Neutrophil (primary cell): ENCODE data around the gene P3H3.

Experiments used
- H3K27ac ChIP-seq: fragments of 200-600 bp; sonication (generic); 2 replicates; pipeline ENCODE4 v1.5.1; 2016; ENCODE audit warnings: mild to moderate bottlenecking, moderate library complexity
- H3K27me3 ChIP-seq: fragments of 200-600 bp; sonication (generic); 2 replicates; pipeline ENCODE4 v1.6.0; 2016; ENCODE audit warnings: mild to moderate bottlenecking
- H3K36me3 ChIP-seq: fragments of 200-600 bp; sonication (generic); 2 replicates; pipeline ENCODE4 v1.5.1; 2017
- H3K4me1 ChIP-seq, 2 experiments: fragments of 200-600 bp in 1 of 2; sonication (generic) in 1 of 2; 1 replicate in 1 of 2; 2 replicates in 1 of 2; pipeline versions ENCODE4 v1.5.1 to v1.6.1; 2013 to 2016; ENCODE audit warnings: low read depth in 1 of 2, low read length in 1 of 2, mild to moderate bottlenecking in 1 of 2, moderate library complexity in 1 of 2; ENCODE audit not compliant: control insufficient read depth in 1 of 2, insufficient read depth in 1 of 2
- H3K4me3 ChIP-seq, 2 experiments: fragments of 200-600 bp in 1 of 2; sonication (generic) in 1 of 2; 1 replicate in 1 of 2; 2 replicates in 1 of 2; pipeline ENCODE4 v1.5.1; 2013 to 2016; ENCODE audit warnings: low read depth in 1 of 2, low read length in 1 of 2, mild to moderate bottlenecking in 1 of 2, moderate library complexity in 1 of 2
- H3K9me3 ChIP-seq: fragments of 200-600 bp; sonication (generic); 2 replicates; pipeline ENCODE4 v1.5.1; 2016
- TF ChIP-seq, protein P1 (sequence below): fragments of 200-600 bp; sonication (generic); IDR thresholded peaks from 2 replicates; pipeline ENCODE4 v1.5.1; 2016; ENCODE audit warnings: antibody characterized with exemption

The P3H3 gene

DNA sequence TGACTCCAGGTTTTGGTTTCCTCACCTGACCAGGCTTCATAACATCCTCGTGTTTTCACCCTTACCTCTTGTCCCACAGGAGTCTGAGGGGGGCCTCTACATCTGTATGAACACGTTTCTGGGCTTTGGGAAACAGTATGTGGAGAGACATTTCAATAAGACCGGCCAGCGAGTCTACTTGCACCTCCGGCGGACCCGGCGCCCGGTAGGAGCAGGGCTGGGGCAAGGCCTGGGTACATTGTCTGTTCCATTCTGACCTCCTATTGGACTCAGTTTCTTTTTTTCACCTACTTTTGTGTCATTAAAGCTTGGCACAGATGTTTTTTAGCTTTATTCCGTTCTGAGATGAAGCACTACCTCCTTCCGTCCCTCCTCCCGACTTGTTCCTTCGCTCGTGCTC lies 27.1 kb downstream of the P3H3 start:
- H3K27ac ChIP-seq = no peak overlapping the region
- H3K4me3 ChIP-seq = no peak overlapping the region
- H3K9me3 ChIP-seq = no peaks in the 10 kb centered on the region
- peaks cover 22% of the 10 kb centered on the region for H3K36me3 ChIP-seq
- H3K4me1 ChIP-seq = peaks cover 20 to 24% of the 10 kb centered on the region in 2 experiments
- no peaks in the 10 kb centered on the region for H3K27me3 ChIP-seq
- TF ChIP-seq, protein P1, sequence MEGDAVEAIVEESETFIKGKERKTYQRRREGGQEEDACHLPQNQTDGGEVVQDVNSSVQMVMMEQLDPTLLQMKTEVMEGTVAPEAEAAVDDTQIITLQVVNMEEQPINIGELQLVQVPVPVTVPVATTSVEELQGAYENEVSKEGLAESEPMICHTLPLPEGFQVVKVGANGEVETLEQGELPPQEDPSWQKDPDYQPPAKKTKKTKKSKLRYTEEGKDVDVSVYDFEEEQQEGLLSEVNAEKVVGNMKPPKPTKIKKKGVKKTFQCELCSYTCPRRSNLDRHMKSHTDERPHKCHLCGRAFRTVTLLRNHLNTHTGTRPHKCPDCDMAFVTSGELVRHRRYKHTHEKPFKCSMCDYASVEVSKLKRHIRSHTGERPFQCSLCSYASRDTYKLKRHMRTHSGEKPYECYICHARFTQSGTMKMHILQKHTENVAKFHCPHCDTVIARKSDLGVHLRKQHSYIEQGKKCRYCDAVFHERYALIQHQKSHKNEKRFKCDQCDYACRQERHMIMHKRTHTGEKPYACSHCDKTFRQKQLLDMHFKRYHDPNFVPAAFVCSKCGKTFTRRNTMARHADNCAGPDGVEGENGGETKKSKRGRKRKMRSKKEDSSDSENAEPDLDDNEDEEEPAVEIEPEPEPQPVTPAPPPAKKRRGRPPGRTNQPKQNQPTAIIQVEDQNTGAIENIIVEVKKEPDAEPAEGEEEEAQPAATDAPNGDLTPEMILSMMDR = no peak

DNA sequence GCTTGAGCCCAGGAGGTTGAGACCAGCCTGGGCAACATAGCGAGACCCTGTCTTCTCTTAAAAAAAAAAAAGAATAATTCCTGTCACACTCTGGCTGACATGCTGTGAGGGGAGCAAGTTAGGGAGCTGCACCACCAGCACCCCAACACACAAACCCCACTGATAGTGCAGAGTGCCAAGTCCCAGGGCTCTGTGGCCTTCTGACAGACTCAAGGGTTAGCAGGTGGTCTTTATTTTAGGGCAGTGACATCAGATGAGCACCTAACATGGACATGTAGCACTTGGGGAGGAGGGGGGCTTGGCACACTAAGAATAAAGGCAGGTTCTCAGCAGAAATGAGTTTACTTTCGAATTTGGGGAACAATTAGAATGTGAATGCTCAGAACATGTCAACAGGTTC lies 30.6 kb downstream of the P3H3 start:
- H3K27me3 ChIP-seq = no peaks in the 10 kb centered on the region
- H3K36me3 ChIP-seq = peaks cover 45% of the 10 kb centered on the region
- H3K9me3 ChIP-seq = no peaks in the 10 kb centered on the region
- H3K27ac ChIP-seq = no peak overlapping the region
- TF ChIP-seq, protein P1 = no peak
- no peak overlapping the region for H3K4me3 ChIP-seq
- H3K4me1 ChIP-seq = no peaks in the 10 kb centered on the region

DNA sequence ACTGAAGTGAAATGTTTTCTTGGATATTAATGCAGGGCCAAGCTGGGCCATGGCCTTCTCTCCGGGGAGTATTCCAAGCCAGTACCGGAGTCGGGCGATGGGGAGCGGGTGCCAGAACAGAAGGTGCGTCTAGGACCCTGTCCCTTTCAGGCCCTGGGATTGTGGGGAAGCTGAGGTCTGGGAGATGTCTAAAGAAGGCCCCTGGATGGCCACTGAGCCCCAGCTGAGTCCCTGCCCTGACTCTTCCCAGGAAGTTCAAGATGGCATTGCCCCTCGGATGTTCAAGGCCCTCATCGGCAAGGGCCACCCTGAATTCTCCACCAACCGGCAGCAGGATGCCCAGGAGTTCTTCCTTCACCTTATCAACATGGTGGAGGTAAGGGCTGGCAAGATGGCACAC lies 31.9 kb downstream of the P3H3 start:
- Histone ChIP-seq H3K27me3 (no peaks in the 10 kb centered on the region), H3K36me3 (peaks cover 45% of the 10 kb centered on the region), H3K4me1 (no peaks in the 10 kb centered on the region), H3K4me3 (no peak overlapping the region), H3K27ac (no peak overlapping the region), H3K9me3 (no peaks in the 10 kb centered on the region)
- TF ChIP-seq, protein P1 = no peak

DNA sequence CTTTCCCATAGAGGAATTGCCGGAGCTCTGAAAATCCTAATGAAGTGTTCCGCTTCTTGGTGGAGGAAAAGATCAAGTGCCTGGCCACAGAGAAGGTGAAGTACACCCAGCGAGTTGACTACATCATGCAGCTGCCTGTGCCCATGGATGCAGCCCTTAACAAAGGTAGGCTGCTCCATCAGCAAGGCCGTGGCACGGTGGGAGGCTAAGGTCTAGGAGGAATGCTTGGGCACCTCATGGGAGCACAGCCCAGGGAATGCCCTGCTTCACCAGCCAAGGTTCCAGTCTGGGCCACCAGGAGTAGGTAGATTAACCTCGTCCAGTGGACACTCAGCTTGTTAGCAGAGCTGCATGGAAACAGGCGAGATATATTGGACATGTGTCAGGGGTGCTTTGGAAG lies 32.7 kb downstream of the P3H3 start:
- TF ChIP-seq, protein P1 = no peak
- Histone ChIP-seq H3K4me3 (no peak overlapping the region), H3K36me3 (peaks cover 42% of the 10 kb centered on the region), H3K4me1 (no peaks in the 10 kb centered on the region), H3K27me3 (no peaks in the 10 kb centered on the region), H3K9me3 (no peaks in the 10 kb centered on the region), H3K27ac (no peak overlapping the region)

DNA sequence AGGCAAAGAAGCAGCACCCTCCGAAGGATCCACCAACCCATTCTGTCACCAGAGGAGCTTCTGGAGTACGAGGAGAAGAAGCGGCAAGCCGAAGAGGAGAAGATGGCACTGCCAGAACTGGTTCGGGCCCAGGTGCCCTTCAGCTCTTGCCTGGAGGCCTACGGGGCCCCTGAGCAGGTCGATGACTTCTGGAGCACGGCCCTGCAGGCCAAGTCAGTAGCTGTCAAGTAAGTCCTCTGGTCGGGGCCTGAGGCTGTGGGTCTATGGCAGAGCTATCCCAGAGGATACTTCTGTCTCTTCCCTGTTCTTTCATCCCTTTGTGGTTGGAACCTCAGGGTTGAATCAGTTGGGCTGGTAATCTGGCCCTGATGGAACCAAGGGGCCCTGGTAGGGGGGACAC lies 33.2 kb downstream of the P3H3 start:
- TF ChIP-seq, protein P1 = no peak
- Histone ChIP-seq H3K27ac (no peak overlapping the region), H3K36me3 (peaks cover 37% of the 10 kb centered on the region), H3K4me1 (peaks cover under 1 to 2% of the 10 kb centered on the region in 2 experiments), H3K4me3 (no peak overlapping the region), H3K27me3 (no peaks in the 10 kb centered on the region), H3K9me3 (no peaks in the 10 kb centered on the region)

DNA sequence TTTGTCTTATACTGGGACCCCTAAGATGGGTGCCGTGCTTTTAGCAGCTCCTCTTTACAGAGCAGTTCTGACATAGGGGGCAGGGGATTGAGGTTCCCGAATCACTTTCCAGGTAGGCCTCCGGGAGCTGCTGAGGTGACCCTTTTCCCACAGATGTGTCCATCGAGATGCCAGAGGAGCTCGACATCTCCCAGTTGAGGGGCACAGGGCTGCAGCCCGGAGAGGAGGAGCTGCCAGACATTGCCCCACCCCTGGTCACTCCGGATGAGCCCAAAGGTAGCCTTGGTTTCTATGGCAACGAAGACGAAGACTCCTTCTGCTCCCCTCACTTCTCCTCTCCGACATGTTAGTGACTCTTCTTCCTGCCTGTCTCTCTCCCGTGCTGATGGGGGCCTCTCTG lies 34.8 kb downstream of the P3H3 start:
- TF ChIP-seq, protein P1 = no peak
- H3K27ac ChIP-seq = no peak overlapping the region
- peaks cover 30% of the 10 kb centered on the region for H3K36me3 ChIP-seq
- H3K9me3 ChIP-seq = no peaks in the 10 kb centered on the region
- H3K4me1 ChIP-seq = peaks cover 10 to 14% of the 10 kb centered on the region in 2 experiments
- no peaks in the 10 kb centered on the region for H3K27me3 ChIP-seq
- H3K4me3 ChIP-seq = no peak overlapping the region
